Activated B cell treated with CpG ODN at 0.5 μM for 24 hours (primary cell): ENCODE measurements around the gene ZDHHC22. TPM values are rescaled to one million over a fixed set of nuclear protein-coding genes. Genes with fewer than 3 reads are reported as not detected.
A peak's percentile ranks its signal among the peaks of the same experiment; 100 is the strongest.

ENCODE experiments used
- ATAC-seq: fragments of 200-7000 bp; cut with Tn5 transposase; one replicate; pipeline ENCODE4 v1.10.0; 2021; ENCODE audit warnings: low read depth, mild to moderate bottlenecking, moderate library complexity
- CTCF ChIA-PET: fragments of 350-600 bp; sonication (Branson Sonifier 250); formaldehyde crosslinking; loops from one replicate; lab custom pipeline; 2021; ENCODE audit warnings: antibody characterized with exemption; lab: Charles Lee
- POLR2A ChIA-PET: fragments of 350-600 bp; sonication (Branson Sonifier 250); formaldehyde crosslinking; loops from one replicate; lab custom pipeline; 2021; ENCODE audit warnings: antibody characterized with exemption; lab: Charles Lee
- DNase-seq: peaks from one replicate; pipeline ENCODE4 v3.0.0; 2022
- H3K27ac Mint-ChIP-seq: one replicate; pipeline ENCODE4 v1.8.0; 2020; ENCODE audit warnings: mixed read lengths
- H3K27me3 Mint-ChIP-seq: one replicate; pipeline ENCODE4 v1.8.0; 2021; ENCODE audit warnings: mixed read lengths
- H3K36me3 Mint-ChIP-seq: one replicate; pipeline ENCODE4 v1.8.0; 2021; ENCODE audit warnings: low read depth, mixed read lengths
- H3K4me1 Mint-ChIP-seq: one replicate; pipeline ENCODE4 v1.8.0; 2021; ENCODE audit warnings: mixed read lengths
- H3K4me3 Mint-ChIP-seq: one replicate; pipeline ENCODE4 v1.8.0; 2020; ENCODE audit warnings: mild to moderate bottlenecking, mixed read lengths
- H3K9me3 Mint-ChIP-seq: one replicate; pipeline ENCODE4 v1.8.0; 2020; ENCODE audit warnings: mixed read lengths
- intact Hi-C: fragments of 100-400 bp; cut with micrococcal nuclease; formaldehyde crosslinking; loops from one replicate; pipeline ENCODE4 v1.15.1; 2024
- total RNA-seq: library from RNA; stranded (reverse); gene quantifications from 2 replicates; pipeline ENCODE4 v1.2.3, GENCODE V29; 2022
- TF ChIP-seq, protein P1 (sequence below): fragments of 200-600 bp; IDR thresholded peaks from one replicate; pipeline ENCODE4 v1.8.0; 2022; ENCODE audit warnings: antibody characterized with exemption, mild to moderate bottlenecking

ZDHHC22 gene
- total RNA-seq, 1 donor from 2014 or later = not detected

GRCh38 chr14:77157740-77158139 is 16.1 kb upstream of the ZDHHC22 start:
- H3K27ac Mint-ChIP-seq = no peak overlapping the region
- DNase-seq = no peak
- ChIA-PET POLR2A (no interaction called here), CTCF (no interaction called here)
- H3K4me3 Mint-ChIP-seq = no peak overlapping the region
- no peaks in the 10 kb centered on the region for H3K4me1 Mint-ChIP-seq
- intact Hi-C loops = no loop called here
- TF ChIP-seq, protein P1, sequence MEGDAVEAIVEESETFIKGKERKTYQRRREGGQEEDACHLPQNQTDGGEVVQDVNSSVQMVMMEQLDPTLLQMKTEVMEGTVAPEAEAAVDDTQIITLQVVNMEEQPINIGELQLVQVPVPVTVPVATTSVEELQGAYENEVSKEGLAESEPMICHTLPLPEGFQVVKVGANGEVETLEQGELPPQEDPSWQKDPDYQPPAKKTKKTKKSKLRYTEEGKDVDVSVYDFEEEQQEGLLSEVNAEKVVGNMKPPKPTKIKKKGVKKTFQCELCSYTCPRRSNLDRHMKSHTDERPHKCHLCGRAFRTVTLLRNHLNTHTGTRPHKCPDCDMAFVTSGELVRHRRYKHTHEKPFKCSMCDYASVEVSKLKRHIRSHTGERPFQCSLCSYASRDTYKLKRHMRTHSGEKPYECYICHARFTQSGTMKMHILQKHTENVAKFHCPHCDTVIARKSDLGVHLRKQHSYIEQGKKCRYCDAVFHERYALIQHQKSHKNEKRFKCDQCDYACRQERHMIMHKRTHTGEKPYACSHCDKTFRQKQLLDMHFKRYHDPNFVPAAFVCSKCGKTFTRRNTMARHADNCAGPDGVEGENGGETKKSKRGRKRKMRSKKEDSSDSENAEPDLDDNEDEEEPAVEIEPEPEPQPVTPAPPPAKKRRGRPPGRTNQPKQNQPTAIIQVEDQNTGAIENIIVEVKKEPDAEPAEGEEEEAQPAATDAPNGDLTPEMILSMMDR = no peak
- peaks cover 47% of the 10 kb centered on the region for H3K27me3 Mint-ChIP-seq
- ATAC-seq = no peak
- H3K36me3 Mint-ChIP-seq = no peaks in the 10 kb centered on the region
- H3K9me3 Mint-ChIP-seq = peaks cover 2% of the 10 kb centered on the region

DNA sequence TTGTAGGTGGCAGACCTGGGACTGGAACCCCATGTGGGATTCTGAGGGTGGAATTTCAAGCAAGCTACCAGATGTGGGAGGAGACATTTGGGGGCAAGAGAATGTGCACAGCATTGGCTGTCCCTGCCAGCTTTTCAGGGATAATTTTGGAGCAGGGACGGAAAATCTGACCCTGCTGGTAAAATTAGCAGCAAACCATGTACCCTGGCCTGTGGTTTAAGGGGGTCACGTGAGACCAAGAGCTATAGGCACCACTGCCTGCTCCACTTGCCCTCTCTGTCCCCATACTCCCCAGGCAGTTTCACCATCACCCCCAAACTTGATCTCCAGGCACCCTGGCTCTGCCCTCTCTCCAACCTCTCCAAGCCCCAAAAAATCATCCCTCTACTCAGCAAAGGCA is 13.5 kb upstream of the ZDHHC22 start:
- intact Hi-C loops = no loop called here
- POLR2A ChIA-PET = no interaction called here
- Mint-ChIP-seq H3K9me3 (peaks cover 2% of the 10 kb centered on the region), H3K36me3 (no peaks in the 10 kb centered on the region), H3K4me1 (no peaks in the 10 kb centered on the region), H3K27ac (no peak overlapping the region), H3K27me3 (peaks cover 46% of the 10 kb centered on the region), H3K4me3 (no peak overlapping the region)
- ATAC-seq (no peak), DNase-seq (no peak)
- TF ChIP-seq, protein P1 = no peak
- CTCF ChIA-PET = interaction anchor here (1.1 to 4.6 kb wide), 2 partner anchors 9 to 160 kb away, joined by 3 to 39 read pairs; no protein-coding TSS in a partner anchor

DNA sequence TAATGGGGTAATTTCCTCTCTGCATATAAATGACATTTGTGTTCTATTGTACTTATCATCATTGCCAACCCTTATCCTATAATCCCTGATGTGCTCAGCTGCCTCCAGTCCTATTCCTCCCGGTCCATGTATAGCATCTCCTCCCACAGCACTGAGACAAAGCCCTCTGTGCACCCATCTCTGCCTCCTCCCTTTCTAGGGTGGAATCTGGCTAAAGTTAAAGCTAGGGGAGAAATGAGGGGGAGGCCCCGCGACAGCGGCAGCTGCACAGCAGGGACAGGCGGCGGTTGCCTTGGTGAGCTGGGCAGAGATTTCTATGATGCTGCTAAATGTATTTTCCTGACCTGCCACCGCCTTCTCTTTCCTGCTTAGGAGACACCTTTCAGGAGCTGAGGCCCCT is 12.8 kb upstream of the ZDHHC22 start:
- TF ChIP-seq, protein P1 = no peak
- H3K27ac Mint-ChIP-seq = no peak overlapping the region
- H3K27me3 Mint-ChIP-seq = peaks cover 46% of the 10 kb centered on the region
- DNase-seq = no peak
- H3K9me3 Mint-ChIP-seq = peaks cover 2% of the 10 kb centered on the region
- no peaks in the 10 kb centered on the region for H3K4me1 Mint-ChIP-seq
- no peaks in the 10 kb centered on the region for H3K36me3 Mint-ChIP-seq
- ATAC-seq = no peak
- intact Hi-C loops = loop anchor here (5.0 kb wide), 1 partner anchor 1443 kb away; no protein-coding TSS in a partner anchor
- CTCF ChIA-PET = interaction anchor here (1.1 to 4.6 kb wide), 2 partner anchors 8 to 161 kb away, joined by 3 to 39 read pairs; no protein-coding TSS in a partner anchor
- POLR2A ChIA-PET = no interaction called here
- no peak overlapping the region for H3K4me3 Mint-ChIP-seq

- peaks cover 2% of the 10 kb centered on the region for H3K9me3 Mint-ChIP-seq
- H3K27ac Mint-ChIP-seq = no peak overlapping the region
- intact Hi-C loops = loop anchor here (2.0 to 5.0 kb wide), 2 partner anchors 303 to 1443 kb away; partner anchors contain the start of gene VIPAS39
- H3K36me3 Mint-ChIP-seq = no peaks in the 10 kb centered on the region
- TF ChIP-seq, protein P1 = no peak
- no peak for DNase-seq
- ATAC-seq = no peak
- peaks cover 41% of the 10 kb centered on the region for H3K27me3 Mint-ChIP-seq
- no peaks in the 10 kb centered on the region for H3K4me1 Mint-ChIP-seq
- ChIA-PET POLR2A (no interaction called here), CTCF (interaction anchor here (0.8 to 4.6 kb wide), 3 partner anchors 57 to 398 kb away, joined by 3 to 39 read pairs (median 3); no protein-coding TSS in a partner anchor)
- H3K4me3 Mint-ChIP-seq = no peak overlapping the region
Observed at GRCh38 chr14:77153802-77154201, 12.2 kb upstream of the ZDHHC22 start.

DNA sequence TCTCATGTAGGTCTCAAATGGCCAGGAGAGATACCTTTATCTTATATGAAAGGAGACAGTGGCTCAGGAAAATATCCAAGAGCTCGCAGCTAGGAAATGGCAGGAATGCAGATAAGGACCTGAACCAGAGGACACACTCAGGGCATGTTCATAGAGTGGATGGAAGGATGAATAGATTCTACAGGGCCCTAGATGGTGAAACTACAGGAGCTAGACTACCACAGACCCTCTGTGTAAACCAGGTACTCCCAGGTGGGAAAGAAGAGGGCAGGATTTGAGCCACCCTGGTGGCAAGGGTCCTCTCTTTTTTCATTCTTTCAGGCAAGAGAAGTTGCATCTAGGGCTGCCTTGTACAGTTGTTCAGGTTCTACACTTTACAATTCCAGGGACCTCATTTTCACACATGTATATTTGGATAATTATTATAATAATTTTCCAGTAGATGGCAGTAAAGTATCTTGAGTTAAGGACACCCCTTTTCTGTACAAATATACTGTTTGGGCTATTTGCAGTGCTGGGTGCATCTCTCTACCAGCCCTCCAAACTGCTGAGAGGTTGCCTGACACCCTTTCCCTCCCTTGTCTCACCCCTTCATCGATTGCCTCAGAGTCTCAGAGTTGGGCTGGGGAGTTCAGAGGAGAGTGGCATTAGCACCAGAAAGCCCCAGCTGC is 10.5 kb upstream of the ZDHHC22 start:
- ATAC-seq (peak; percentile 45), DNase-seq (no peak)
- Mint-ChIP-seq H3K4me3 (no peak overlapping the region), H3K4me1 (no peaks in the 10 kb centered on the region), H3K27ac (no peak overlapping the region), H3K27me3 (peaks cover 33% of the 10 kb centered on the region), H3K9me3 (peaks cover 2% of the 10 kb centered on the region), H3K36me3 (no peaks in the 10 kb centered on the region)
- CTCF ChIA-PET = interaction anchor here (1.0 to 4.6 kb wide), 10 partner anchors 9 to 277 kb away, joined by 3 to 39 read pairs (median 4); no protein-coding TSS in a partner anchor
- intact Hi-C loops = loop anchor here (1.0 to 5.0 kb wide), 5 partner anchors 44 to 1445 kb away; partner anchors contain the start of gene VIPAS39
- POLR2A ChIA-PET = interaction anchor here (0.6 kb wide), 1 partner anchor 170 kb away, joined by 4 read pairs; no protein-coding TSS in a partner anchor
- TF ChIP-seq, protein P1 = no peak
